GM21576 (cell line): ENCODE results near the gene SPRR2F.

Experiments
- ATAC-seq: cut with Tn5 transposase; IDR thresholded peaks from one replicate; pipeline ENCODE4 v1.9.1; 2021; ENCODE audit warnings: mild to moderate bottlenecking, moderate library complexity; ENCODE audit not compliant: unreplicated experiment

The SPRR2F gene

GRCh38 chr1:153081736-153082135 is 31.6 kb downstream of the SPRR2F start:
- ATAC-seq, result no peak

GRCh38 chr1:153072806-153073726 is 40.2 kb downstream of the SPRR2F start:
- ATAC-seq, result no peak

- ATAC-seq, result no peak
These were observed 41.8 kb downstream of the SPRR2F start, which contains the start of gene SPRR2B for GRCh38 chr1:153071511-153071910. SPRR2B (minus strand) TSS chr1:153071611; CDS start chr1:153070839, 772 bp downstream.

GRCh38 chr1:153070243-153070642 is 43.1 kb downstream of the SPRR2F start:
- ATAC-seq, result no peak
